Measurements from ENCODE around the gene SRSF8. TPM values are rescaled to one million over a fixed set of nuclear protein-coding genes. Genes with fewer than 3 reads are reported as not detected.
"Not testable (repeated sequence)": the region's sequence is repeated elsewhere in the genome, so short reads cannot be mapped to it uniquely, and the experiment has no call there.

The SRSF8 gene
- total and polyA plus RNA-seq, 2 of the 4 experiments (the other 2 are of a cell fraction), result 3.4 to 14.3 TPM

GRCh38 chr11:95021468-95021867 is 45.3 kb upstream of the SRSF8 start:
- POLR2A ChIA-PET (ENCODE audit: unreplicated experiment); H3K27me3 ChIP-seq (ENCODE audit: control insufficient read depth, insufficient read depth, low read length); H3K36me3 ChIP-seq (ENCODE audit: control insufficient read depth, insufficient read depth, low read length); H4K5ac ChIP-seq (ENCODE audit: low read depth, low read length); H3K14ac ChIP-seq (replicated peaks; ENCODE audit: low read depth, low read length); in situ Hi-C loops (cut with MboI; ENCODE audit: low sequenced_read_pairs); H3K4me1 ChIP-seq (ENCODE audit: control insufficient read depth, insufficient read depth, low read length); H3K4me2 ChIP-seq (ENCODE audit: low read depth, low read length); H4K8ac ChIP-seq (ENCODE audit: low read depth in 2 of 2, low read length in 2 of 2); H2AK9ac ChIP-seq (replicated peaks; ENCODE audit: low read depth, low read length, poor library complexity); H3K27ac ChIP-seq (ENCODE audit: insufficient read depth, low read length); H2BK20ac ChIP-seq (ENCODE audit: low read depth, low read length); H2BK15ac ChIP-seq (ENCODE audit: low read depth, low read length); dilution Hi-C loops (cut with HindIII; ENCODE audit: low sequenced_read_pairs, unreplicated experiment); H3K9ac ChIP-seq (ENCODE audit: low read depth, low read length); H3K9me3 ChIP-seq (ENCODE audit: control insufficient read depth, insufficient read depth, low read length); H3K4me3 ChIP-seq (ENCODE audit: insufficient read depth, low read depth, low read length); intact Hi-C loops (cut with micrococcal nuclease); BruUV-seq (replicated peaks); H2BK5ac ChIP-seq (ENCODE audit: low read depth, low read length, poor library complexity, severe bottlenecking); H2AK5ac ChIP-seq (ENCODE audit: low read depth, low read length); H3K23ac ChIP-seq (ENCODE audit: low read depth, low read length); H3K4ac ChIP-seq (ENCODE audit: low read depth, low read length); H4K20me1 ChIP-seq (ENCODE audit: insufficient read depth, low read length); H3K56ac ChIP-seq (ENCODE audit: extremely low read depth, insufficient read depth, low read length); H3K79me1 ChIP-seq (ENCODE audit: low read depth in 1 of 2, low read length in 2 of 2); ATAC-seq (ENCODE audit: low read depth); H2AFZ ChIP-seq (replicated peaks; ENCODE audit: low read length, poor library complexity); H4K91ac ChIP-seq (ENCODE audit: insufficient read depth, low read depth, low read length); DNase-seq; H3K18ac ChIP-seq (ENCODE audit: low read depth, low read length); CTCF ChIA-PET; H3K9me1 ChIP-seq (ENCODE audit: insufficient read depth, low read length); H2BK120ac ChIP-seq (ENCODE audit: low read depth, low read length): not testable (repeated sequence)
- 77% methylated on average over 5 of the region's 5 CpGs; no CpG with 5 or more reads in 1 of the 2 experiments for WGBS, 2 experiments (ENCODE audit: extremely low coverage in 2 of 2, insufficient read length in 1 of 2)
